Measurements from ENCODE around the gene DKK3. TPM values are rescaled to one million over a fixed set of nuclear protein-coding genes. Genes with fewer than 3 reads are reported as not detected.

DKK3 gene
- total and polyA plus RNA-seq, 2 experiments from 2014 or later: 16.8 to 31.1 TPM

DNA sequence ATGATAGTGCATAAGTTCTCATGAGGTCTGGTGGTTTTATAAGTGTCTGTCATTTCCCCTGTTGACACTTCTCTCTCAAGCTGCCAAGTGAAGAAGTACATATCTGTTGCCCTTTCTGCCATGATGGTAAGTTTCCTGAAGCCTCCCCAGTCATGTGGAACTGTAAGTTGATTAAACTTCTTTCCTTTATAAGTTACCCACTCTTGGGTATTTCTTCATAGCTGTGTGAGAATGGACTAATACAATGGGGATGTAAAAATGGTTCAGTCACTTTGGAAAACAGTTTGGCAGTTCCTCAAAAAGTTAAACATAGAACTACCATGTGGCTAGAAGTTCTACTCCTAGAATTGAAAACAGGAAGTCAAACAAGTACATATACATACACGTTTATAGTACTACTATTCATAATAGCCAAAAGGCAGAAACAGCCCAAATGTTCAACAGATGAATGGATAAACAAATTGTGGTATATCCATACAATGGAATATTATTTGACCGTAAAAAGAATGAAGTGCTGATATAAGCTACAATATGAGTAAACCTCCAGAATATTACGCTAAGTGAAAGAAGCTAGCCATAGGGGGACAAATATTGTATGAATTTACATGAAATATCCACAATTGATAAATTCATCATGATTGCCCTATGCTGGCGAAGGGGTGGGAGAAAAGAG, 16.0 kb upstream of the DKK3 start (continued):
- TF ChIP-seq, protein P1, sequence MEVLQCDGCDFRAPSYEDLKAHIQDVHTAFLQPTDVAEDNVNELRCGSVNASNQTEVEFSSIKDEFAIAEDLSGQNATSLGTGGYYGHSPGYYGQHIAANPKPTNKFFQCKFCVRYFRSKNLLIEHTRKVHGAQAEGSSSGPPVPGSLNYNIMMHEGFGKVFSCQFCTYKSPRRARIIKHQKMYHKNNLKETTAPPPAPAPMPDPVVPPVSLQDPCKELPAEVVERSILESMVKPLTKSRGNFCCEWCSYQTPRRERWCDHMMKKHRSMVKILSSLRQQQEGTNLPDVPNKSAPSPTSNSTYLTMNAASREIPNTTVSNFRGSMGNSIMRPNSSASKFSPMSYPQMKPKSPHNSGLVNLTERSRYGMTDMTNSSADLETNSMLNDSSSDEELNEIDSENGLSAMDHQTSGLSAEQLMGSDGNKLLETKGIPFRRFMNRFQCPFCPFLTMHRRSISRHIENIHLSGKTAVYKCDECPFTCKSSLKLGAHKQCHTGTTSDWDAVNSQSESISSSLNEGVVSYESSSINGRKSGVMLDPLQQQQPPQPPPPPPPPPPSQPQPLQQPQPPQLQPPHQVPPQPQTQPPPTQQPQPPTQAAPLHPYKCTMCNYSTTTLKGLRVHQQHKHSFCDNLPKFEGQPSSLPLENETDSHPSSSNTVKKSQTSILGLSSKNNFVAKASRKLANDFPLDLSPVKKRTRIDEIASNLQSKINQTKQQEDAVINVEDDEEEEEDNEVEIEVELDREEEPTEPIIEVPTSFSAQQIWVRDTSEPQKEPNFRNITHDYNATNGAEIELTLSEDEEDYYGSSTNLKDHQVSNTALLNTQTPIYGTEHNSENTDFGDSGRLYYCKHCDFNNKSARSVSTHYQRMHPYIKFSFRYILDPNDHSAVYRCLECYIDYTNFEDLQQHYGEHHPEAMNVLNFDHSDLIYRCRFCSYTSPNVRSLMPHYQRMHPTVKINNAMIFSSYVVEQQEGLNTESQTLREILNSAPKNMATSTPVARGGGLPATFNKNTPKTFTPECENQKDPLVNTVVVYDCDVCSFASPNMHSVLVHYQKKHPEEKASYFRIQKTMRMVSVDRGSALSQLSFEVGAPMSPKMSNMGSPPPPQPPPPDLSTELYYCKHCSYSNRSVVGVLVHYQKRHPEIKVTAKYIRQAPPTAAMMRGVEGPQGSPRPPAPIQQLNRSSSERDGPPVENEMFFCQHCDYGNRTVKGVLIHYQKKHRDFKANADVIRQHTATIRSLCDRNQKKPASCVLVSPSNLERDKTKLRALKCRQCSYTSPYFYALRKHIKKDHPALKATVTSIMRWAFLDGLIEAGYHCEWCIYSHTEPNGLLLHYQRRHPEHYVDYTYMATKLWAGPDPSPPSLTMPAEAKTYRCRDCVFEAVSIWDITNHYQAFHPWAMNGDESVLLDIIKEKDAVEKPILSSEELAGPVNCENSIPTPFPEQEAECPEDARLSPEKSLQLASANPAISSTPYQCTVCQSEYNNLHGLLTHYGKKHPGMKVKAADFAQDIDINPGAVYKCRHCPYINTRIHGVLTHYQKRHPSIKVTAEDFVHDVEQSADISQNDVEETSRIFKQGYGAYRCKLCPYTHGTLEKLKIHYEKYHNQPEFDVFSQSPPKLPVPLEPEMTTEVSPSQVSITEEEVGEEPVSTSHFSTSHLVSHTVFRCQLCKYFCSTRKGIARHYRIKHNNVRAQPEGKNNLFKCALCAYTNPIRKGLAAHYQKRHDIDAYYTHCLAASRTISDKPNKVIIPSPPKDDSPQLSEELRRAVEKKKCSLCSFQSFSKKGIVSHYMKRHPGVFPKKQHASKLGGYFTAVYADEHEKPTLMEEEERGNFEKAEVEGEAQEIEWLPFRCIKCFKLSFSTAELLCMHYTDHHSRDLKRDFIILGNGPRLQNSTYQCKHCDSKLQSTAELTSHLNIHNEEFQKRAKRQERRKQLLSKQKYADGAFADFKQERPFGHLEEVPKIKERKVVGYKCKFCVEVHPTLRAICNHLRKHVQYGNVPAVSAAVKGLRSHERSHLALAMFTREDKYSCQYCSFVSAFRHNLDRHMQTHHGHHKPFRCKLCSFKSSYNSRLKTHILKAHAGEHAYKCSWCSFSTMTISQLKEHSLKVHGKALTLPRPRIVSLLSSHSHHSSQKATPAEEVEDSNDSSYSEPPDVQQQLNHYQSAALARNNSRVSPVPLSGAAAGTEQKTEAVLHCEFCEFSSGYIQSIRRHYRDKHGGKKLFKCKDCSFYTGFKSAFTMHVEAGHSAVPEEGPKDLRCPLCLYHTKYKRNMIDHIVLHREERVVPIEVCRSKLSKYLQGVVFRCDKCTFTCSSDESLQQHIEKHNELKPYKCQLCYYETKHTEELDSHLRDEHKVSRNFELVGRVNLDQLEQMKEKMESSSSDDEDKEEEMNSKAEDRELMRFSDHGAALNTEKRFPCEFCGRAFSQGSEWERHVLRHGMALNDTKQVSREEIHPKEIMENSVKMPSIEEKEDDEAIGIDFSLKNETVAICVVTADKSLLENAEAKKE (CRISPR knock-in tag; IDR thresholded peaks at IDR 0.05): no peak

DNA sequence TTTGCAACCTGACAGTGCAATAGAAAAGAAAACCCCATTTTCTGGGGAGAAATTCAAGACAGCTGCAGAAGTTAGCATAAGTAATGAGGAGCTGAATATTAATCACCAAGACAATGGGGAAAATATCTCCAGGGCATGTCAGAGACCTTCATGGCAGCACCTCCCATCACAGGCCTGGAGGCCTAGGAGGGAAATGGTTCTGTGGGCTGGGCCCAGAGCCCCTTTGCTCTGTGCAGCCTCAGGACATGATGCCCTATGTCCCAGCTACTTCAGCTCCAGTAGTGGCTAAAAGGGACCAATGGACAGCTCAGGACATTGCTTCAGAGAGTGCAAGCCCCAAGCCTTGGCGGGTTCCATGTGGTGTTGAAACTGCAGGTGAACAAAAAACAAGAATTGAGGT, 14.6 kb upstream of the DKK3 start:
- Histone ChIP-seq H3K4me2 (no peak overlapping the region), H3K27ac (ENCODE audit: low read depth) (no peak overlapping the region), H3K4me1 (ENCODE audit: insufficient read depth) (no peaks in the 10 kb centered on the region), H2AFZ (no peak overlapping the region), H4K20me1 (replicated peaks; ENCODE audit: insufficient read depth) (no peaks in the 10 kb centered on the region), H3K4me3 (no peak overlapping the region), H3F3A (replicated peaks; ENCODE audit: low read depth) (no peaks in the 10 kb centered on the region), H3K36me3 (ENCODE audit: insufficient read depth) (no peaks in the 10 kb centered on the region), H3K79me2 (replicated peaks; ENCODE audit: insufficient read depth) (no peaks in the 10 kb centered on the region), H3K27me3 (ENCODE audit: insufficient read depth) (no peaks in the 10 kb centered on the region), H3K9me2 (ENCODE audit: insufficient read depth) (no peaks in the 10 kb centered on the region; the same call in 1 of the 2 replicates)
- H3K36me3 Mint-ChIP-seq (ENCODE audit: low read depth): peaks cover 15% of the 10 kb centered on the region
- H3K4me1 Mint-ChIP-seq: peaks cover 3% of the 10 kb centered on the region; the same call in 1 of the 3 replicates
- H3K9me3 Mint-ChIP-seq: peaks cover 26% of the 10 kb centered on the region
- ATAC-seq: no peak
- no peak overlapping the region for H3K27ac Mint-ChIP-seq
- DNase-seq (ENCODE audit: low spot score): no peak
- H3K27me3 Mint-ChIP-seq (ENCODE audit: insufficient read depth, low read depth, poor library complexity): peaks cover 2% of the 10 kb centered on the region
- H3K4me3 Mint-ChIP-seq: no peak overlapping the region
- TF ChIP-seq NANOG (IDR thresholded peaks at IDR 0.05; ENCODE audit: borderline replicate concordance) (no peak), EZH2phosphoT487 (IDR thresholded peaks at IDR 0.05; ENCODE audit: unreplicated experiment) (no peak), ZNF331 (CRISPR knock-in tag; IDR thresholded peaks at IDR 0.05; ENCODE audit: low read depth) (no peak), EZH2 (IDR thresholded peaks at IDR 0.05; ENCODE audit: low read depth, unreplicated experiment) (no peak), JUNB (IDR thresholded peaks at IDR 0.05; ENCODE audit: unreplicated experiment) (no peak), ZNF114 (CRISPR knock-in tag; IDR thresholded peaks at IDR 0.05) (no peak), POLR2AphosphoS5 (IDR thresholded peaks at IDR 0.05; ENCODE audit: low read depth) (no peak), STAT1 (IDR thresholded peaks at IDR 0.05; ENCODE audit: unreplicated experiment) (no peak), CREB1 (CRISPR knock-in tag; IDR thresholded peaks at IDR 0.05; ENCODE audit: low read depth) (no peak)
- TF ChIP-seq, protein P1 (CRISPR knock-in tag; IDR thresholded peaks at IDR 0.05): no peak
